Fibroblast of lung (primary cell): ENCODE results near the gene FAT2.

Source experiments
- CTCF ChIP-seq, 2 donors: IDR thresholded peaks in 1 of 2; conservative IDR thresholded peaks in 1 of 2; 1 replicate in 1 of 2; 2 replicates in 1 of 2; pipeline ENCODE4 v1.5.1; 2011 to 2012; ENCODE audit warnings: low read length in 2 of 2, control low read depth in 1 of 2, inconsistent platforms in 1 of 2, low read depth in 1 of 2, mild to moderate bottlenecking in 1 of 2
- EZH2 ChIP-seq: IDR thresholded peaks from 2 replicates; pipeline ENCODE4 v1.5.1; 2012; ENCODE audit warnings: low read length, control low read depth, mild to moderate bottlenecking; ENCODE audit errors: missing control alignments

- TF ChIP-seq CTCF (conservative IDR thresholded peaks at IDR 0.05 in 1 of 2, IDR thresholded peaks at IDR 0.05 in 1 of 2; ENCODE audit: low read depth in 1 of 2, low read length in 2 of 2) (no peak), EZH2 (no peak)
These were observed 20.1 kb upstream of the FAT2 start for GRCh38 chr5:151611127-151611775.
